NB4 (cell line): Measurements from ENCODE around the gene ZNF287.

ENCODE experiments used
- DNase-seq: peaks from one replicate; pipeline ENCODE4 v3.0.0; 2010; ENCODE audit warnings: low read depth
- H3K4me3 ChIP-seq: one replicate; pipeline ENCODE4 v1.5.1; 2011; ENCODE audit warnings: mild to moderate bottlenecking, low read depth, low read length, moderate library complexity
- MYC ChIP-seq: IDR thresholded peaks from 2 replicates; pipeline ENCODE4 v1.6.1; 2011; ENCODE audit warnings: low read depth, low read length
- POLR2A ChIP-seq: IDR thresholded peaks from 2 replicates; pipeline ENCODE4 v1.6.1; 2011; ENCODE audit warnings: mild to moderate bottlenecking; ENCODE audit not compliant: insufficient read length; ENCODE audit errors: extremely low read depth
- TF ChIP-seq, protein P1 (sequence below): IDR thresholded peaks from one replicate; pipeline ENCODE4 v1.5.1; 2012; ENCODE audit warnings: low read depth, low read length
- TF ChIP-seq, protein P2 (sequence below): IDR thresholded peaks from 2 replicates; pipeline ENCODE4 v1.6.1; 2011; ENCODE audit warnings: low read depth, low read length

Gene ZNF287

DNA sequence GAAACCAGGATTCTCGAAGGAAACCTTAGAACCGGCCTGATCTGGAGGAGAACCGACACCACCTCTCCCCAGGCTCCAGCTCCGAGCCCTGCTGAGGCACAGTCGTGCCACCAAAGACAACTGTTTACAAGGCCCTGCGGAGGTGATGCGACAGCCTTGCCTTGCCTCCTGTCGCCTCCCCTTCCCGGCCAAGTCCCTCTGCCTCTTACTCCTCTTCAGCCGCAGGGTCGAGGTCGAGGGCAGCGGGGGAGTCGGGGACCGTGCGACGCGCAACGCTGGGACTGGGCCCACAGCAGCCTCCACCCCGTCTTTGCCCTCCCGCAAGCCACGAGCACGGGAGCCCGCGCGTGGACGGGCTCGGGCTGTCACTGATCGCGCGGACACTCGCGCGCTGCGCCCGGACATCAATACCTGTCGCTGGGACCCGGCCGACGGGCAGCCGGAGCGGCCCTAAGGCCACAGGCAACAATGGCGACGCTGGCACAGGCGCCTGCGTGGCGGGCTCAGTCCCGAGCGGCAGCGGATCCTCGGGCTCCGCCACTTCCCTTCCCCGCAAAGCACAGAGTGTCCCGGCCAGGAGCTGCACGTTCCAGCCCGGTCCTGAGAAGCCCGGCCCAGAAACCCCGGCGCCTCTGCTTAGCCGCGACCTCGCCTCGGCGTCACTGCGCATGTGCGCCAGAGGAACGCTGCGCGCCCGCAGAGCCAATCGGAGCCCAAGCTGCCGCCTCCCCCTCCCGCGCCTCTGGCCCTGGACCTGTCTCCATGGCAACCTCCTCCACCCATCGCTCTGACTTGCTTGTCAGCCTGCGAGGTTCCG lies at the start of gene ZNF287:
TSS of gene ZNF287 (minus strand) at position 664 of the 817 bp plus-strand sequence. CDS start 1,473 bp downstream, outside the sequence.
- peak within 1 kb of the TSS; percentile 47 for H3K4me3 ChIP-seq
- TF ChIP-seq, protein P1, sequence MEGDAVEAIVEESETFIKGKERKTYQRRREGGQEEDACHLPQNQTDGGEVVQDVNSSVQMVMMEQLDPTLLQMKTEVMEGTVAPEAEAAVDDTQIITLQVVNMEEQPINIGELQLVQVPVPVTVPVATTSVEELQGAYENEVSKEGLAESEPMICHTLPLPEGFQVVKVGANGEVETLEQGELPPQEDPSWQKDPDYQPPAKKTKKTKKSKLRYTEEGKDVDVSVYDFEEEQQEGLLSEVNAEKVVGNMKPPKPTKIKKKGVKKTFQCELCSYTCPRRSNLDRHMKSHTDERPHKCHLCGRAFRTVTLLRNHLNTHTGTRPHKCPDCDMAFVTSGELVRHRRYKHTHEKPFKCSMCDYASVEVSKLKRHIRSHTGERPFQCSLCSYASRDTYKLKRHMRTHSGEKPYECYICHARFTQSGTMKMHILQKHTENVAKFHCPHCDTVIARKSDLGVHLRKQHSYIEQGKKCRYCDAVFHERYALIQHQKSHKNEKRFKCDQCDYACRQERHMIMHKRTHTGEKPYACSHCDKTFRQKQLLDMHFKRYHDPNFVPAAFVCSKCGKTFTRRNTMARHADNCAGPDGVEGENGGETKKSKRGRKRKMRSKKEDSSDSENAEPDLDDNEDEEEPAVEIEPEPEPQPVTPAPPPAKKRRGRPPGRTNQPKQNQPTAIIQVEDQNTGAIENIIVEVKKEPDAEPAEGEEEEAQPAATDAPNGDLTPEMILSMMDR = no peak
- TF ChIP-seq MYC = no peak
- TF ChIP-seq, protein P2, sequence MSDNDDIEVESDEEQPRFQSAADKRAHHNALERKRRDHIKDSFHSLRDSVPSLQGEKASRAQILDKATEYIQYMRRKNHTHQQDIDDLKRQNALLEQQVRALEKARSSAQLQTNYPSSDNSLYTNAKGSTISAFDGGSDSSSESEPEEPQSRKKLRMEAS = no peak
- no peak for TF ChIP-seq POLR2A
- DNase-seq = peak; percentile 66

- H3K4me3 ChIP-seq = no peak overlapping the region
- no peak for DNase-seq
- TF ChIP-seq, protein P2 = no peak
- TF ChIP-seq POLR2A (no peak), MYC (no peak)
Measured at GRCh38 chr17:16617481-16618060, 48.6 kb upstream of the ZNF287 start.

DNA sequence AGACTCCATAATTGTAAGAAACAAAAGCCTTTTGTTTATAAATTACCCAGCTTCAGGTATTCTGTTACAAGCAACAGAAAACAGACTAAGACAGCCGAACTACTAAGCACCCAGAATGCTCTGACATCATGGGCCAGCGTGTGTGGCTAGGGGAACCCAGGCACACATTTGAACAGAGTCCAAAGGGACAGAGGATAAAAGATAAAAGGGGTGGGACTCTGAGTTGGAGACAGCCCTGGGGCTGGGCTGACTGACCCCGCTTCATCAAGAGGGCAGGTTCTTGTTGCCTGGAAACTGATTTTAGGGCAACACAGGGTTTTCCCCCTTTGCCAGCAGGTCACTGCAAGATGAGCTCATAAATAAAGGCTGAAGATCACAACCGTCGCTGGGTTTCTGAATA lies 30.5 kb upstream of the ZNF287 start:
- DNase-seq = no peak
- TF ChIP-seq POLR2A = no peak
- TF ChIP-seq, protein P1 = no peak
- TF ChIP-seq, protein P2 = no peak
- TF ChIP-seq MYC = no peak
- no peak overlapping the region for H3K4me3 ChIP-seq

GRCh38 chr17:16593356-16594102 lies 24.5 kb upstream of the ZNF287 start:
- no peak overlapping the region for H3K4me3 ChIP-seq
- TF ChIP-seq, protein P1 = no peak
- TF ChIP-seq MYC = no peak
- DNase-seq = peak; percentile 67

GRCh38 chr17:16589097-16589969 lies 20.3 kb upstream of the ZNF287 start:
- TF ChIP-seq, protein P1 = peak; percentile 96
- TF ChIP-seq, protein P2 = no peak
- TF ChIP-seq POLR2A = no peak
- TF ChIP-seq MYC = no peak
- peak; percentile 92 for DNase-seq
- peak overlapping the region; percentile 59 for H3K4me3 ChIP-seq
